GM12874 (cell line): ENCODE data around the gene KRTAP17-1.
"Not testable (repeated sequence)": the region's sequence is repeated elsewhere in the genome, so short reads cannot be mapped to it uniquely, and the experiment has no call there.

Experiments used
- TF ChIP-seq, protein P1 (sequence below): IDR thresholded peaks from 2 replicates; pipeline ENCODE4 v1.5.1; 2011; ENCODE audit warnings: low read depth, mild to moderate bottlenecking, control low read depth, low read length, moderate library complexity; ENCODE audit not compliant: insufficient read depth

KRTAP17-1 gene

DNA sequence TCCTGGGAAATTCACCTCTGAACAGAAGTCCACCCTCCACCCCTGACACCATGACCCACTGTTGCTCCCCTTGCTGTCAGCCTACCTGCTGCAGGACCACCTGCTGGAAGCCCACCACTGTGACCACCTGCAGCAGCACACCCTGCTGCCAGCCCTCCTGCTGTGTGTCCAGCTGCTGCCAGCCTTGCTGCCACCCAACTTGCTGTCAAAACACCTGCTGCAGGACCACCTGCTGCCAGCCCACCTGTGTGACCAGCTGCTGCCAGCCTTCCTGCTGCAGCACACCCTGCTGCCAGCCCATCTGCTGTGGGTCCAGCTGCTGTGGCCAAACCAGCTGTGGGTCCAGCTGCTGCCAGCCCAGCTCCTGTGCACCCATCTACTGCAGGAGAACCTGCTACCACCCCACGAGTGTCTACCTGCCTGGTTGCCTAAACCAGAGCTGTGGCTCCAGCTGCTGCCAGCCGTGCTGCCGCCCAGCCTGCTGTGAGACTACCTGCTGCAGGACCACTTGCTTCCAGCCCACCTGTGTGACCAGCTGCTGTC is 39.8 kb downstream of the KRTAP17-1 start, which contains the start of gene KRTAP9-7:
Gene KRTAP9-7 (plus strand): TSS at position 51 of the 543 bp plus-strand sequence. CDS start 0 bp downstream, at position 51.
- TF ChIP-seq, protein P1, sequence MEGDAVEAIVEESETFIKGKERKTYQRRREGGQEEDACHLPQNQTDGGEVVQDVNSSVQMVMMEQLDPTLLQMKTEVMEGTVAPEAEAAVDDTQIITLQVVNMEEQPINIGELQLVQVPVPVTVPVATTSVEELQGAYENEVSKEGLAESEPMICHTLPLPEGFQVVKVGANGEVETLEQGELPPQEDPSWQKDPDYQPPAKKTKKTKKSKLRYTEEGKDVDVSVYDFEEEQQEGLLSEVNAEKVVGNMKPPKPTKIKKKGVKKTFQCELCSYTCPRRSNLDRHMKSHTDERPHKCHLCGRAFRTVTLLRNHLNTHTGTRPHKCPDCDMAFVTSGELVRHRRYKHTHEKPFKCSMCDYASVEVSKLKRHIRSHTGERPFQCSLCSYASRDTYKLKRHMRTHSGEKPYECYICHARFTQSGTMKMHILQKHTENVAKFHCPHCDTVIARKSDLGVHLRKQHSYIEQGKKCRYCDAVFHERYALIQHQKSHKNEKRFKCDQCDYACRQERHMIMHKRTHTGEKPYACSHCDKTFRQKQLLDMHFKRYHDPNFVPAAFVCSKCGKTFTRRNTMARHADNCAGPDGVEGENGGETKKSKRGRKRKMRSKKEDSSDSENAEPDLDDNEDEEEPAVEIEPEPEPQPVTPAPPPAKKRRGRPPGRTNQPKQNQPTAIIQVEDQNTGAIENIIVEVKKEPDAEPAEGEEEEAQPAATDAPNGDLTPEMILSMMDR: not testable (repeated sequence)

DNA sequence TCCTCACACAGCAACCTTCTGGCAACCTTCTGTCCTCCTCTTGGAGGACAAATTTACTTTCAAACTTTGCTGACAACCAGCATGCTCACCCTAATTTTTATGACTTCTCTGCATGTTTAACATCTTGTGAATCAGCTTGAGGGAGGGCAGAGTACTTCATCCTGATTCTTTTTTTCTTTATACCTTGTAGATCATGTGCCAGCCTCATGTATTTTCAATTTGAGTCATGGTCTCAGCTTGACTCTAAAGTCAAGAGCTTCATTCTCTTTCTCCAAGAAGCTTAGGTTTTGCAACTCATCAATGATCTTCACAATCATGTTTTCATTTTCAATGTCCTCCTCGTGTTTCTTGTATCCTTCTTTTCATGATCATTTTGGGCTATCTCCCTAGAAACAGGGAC is 43.7 kb downstream of the KRTAP17-1 start:
- TF ChIP-seq, protein P1: no peak

- TF ChIP-seq, protein P1: no peak
Observed at GRCh38 chr17:41267711-41268110, 47.8 kb downstream of the KRTAP17-1 start.

GRCh38 chr17:41265078-41265477 is 50.4 kb downstream of the KRTAP17-1 start, which contains the start of gene KRTAP9-6:
Gene KRTAP9-6, plus strand, starts transcription at chr17:41265378. Its CDS starts 0 bp downstream, at chr17:41265378.
- TF ChIP-seq, protein P1: no peak
